Type B pancreatic cell (in vitro differentiated cells): ENCODE measurements around the gene UBE3C. TPM values are rescaled to one million over a fixed set of nuclear protein-coding genes. Genes with fewer than 3 reads are reported as not detected.

ENCODE experiments used
- DNase-seq: peaks from one replicate; pipeline ENCODE4 v3.0.0; 2021; ENCODE audit warnings: mixed read lengths; ENCODE audit not compliant: unreplicated experiment; ENCODE audit errors: extremely low spot score
- H3K27ac Mint-ChIP-seq: 2 replicates; pipeline ENCODE4 v1.8.0; 2021; ENCODE audit warnings: mild to moderate bottlenecking, mixed read lengths
- H3K27me3 Mint-ChIP-seq: 2 replicates; pipeline ENCODE4 v1.8.0; 2021; ENCODE audit warnings: mixed read lengths
- H3K36me3 Mint-ChIP-seq: 2 replicates; pipeline ENCODE4 v1.8.0; 2021; ENCODE audit warnings: mixed read lengths
- H3K4me1 Mint-ChIP-seq: one replicate; pipeline ENCODE4 v1.8.0; 2021; ENCODE audit warnings: mixed read lengths; ENCODE audit not compliant: unreplicated experiment
- H3K4me3 Mint-ChIP-seq: 2 replicates; pipeline ENCODE4 v1.8.0; 2021; ENCODE audit warnings: mild to moderate bottlenecking, mixed read lengths
- H3K9me3 Mint-ChIP-seq: 2 replicates; pipeline ENCODE4 v1.8.0; 2021; ENCODE audit warnings: mixed read lengths
- CTCF ChIP-seq: fragments of 200-600 bp; sonication (generic); conservative IDR thresholded peaks from 2 replicates; pipeline ENCODE4 v1.5.0; 2021; ENCODE audit warnings: antibody characterized with exemption, mild to moderate bottlenecking
- total RNA-seq: library from RNA; stranded (reverse); gene quantifications from 2 replicates; pipeline ENCODE4 v1.2.1, GENCODE V29; 2021; ENCODE audit warnings: low replicate concordance

Gene UBE3C
- total RNA-seq, 1 donor from 2014 or later: 51.6 TPM

GRCh38 chr7:157282141-157282801, 143.5 kb downstream of the UBE3C start:
- H3K9me3 Mint-ChIP-seq: no peaks in the 10 kb centered on the region
- H3K4me3 Mint-ChIP-seq: no peak overlapping the region
- no peaks in the 10 kb centered on the region for H3K27me3 Mint-ChIP-seq
- no peak for DNase-seq
- TF ChIP-seq CTCF: no peak
- H3K27ac Mint-ChIP-seq: no peak overlapping the region
- H3K4me1 Mint-ChIP-seq: no peaks in the 10 kb centered on the region
- no peaks in the 10 kb centered on the region for H3K36me3 Mint-ChIP-seq

- Mint-ChIP-seq H3K27ac (no peak overlapping the region), H3K36me3 (no peaks in the 10 kb centered on the region)
- no peak for TF ChIP-seq CTCF
Measured at GRCh38 chr7:157284229-157285014, 145.7 kb downstream of the UBE3C start.

GRCh38 chr7:157291404-157292080, 152.8 kb downstream of the UBE3C start:
- no peak for DNase-seq
- H3K4me1 Mint-ChIP-seq: peaks cover 5% of the 10 kb centered on the region
- no peaks in the 10 kb centered on the region for H3K36me3 Mint-ChIP-seq
- H3K4me3 Mint-ChIP-seq: no peak overlapping the region
- H3K27me3 Mint-ChIP-seq: no peaks in the 10 kb centered on the region
- H3K9me3 Mint-ChIP-seq: no peaks in the 10 kb centered on the region
- no peak for TF ChIP-seq CTCF
- no peak overlapping the region for H3K27ac Mint-ChIP-seq

More at GRCh38 chr7:157284229-157285014, 145.7 kb downstream of the UBE3C start:
- DNase-seq: no peak
- H3K4me3 Mint-ChIP-seq: no peak overlapping the region
- H3K9me3 Mint-ChIP-seq: no peaks in the 10 kb centered on the region
- no peaks in the 10 kb centered on the region for H3K27me3 Mint-ChIP-seq
- no peaks in the 10 kb centered on the region for H3K4me1 Mint-ChIP-seq

GRCh38 chr7:157292258-157292657, 153.5 kb downstream of the UBE3C start:
- no peaks in the 10 kb centered on the region for H3K9me3 Mint-ChIP-seq
- TF ChIP-seq CTCF: no peak
- no peaks in the 10 kb centered on the region for H3K27me3 Mint-ChIP-seq
- DNase-seq: no peak
- peaks cover 5% of the 10 kb centered on the region for H3K4me1 Mint-ChIP-seq
- H3K4me3 Mint-ChIP-seq: no peak overlapping the region
- H3K27ac Mint-ChIP-seq: peak overlapping the region; percentile 19
- no peaks in the 10 kb centered on the region for H3K36me3 Mint-ChIP-seq

- no peak for TF ChIP-seq CTCF
- peaks cover 5% of the 10 kb centered on the region for H3K4me1 Mint-ChIP-seq
- H3K27me3 Mint-ChIP-seq: no peaks in the 10 kb centered on the region
- H3K36me3 Mint-ChIP-seq: no peaks in the 10 kb centered on the region
- no peak for DNase-seq
- H3K4me3 Mint-ChIP-seq: no peak overlapping the region
- no peaks in the 10 kb centered on the region for H3K9me3 Mint-ChIP-seq
- no peak overlapping the region for H3K27ac Mint-ChIP-seq
Measured at GRCh38 chr7:157292770-157293412, 154.2 kb downstream of the UBE3C start.
